Neural cell (in vitro differentiated cells): ENCODE results near the gene ANXA4.

Experiments
- CTCF ChIP-seq: fragments of 450-650 bp; IDR thresholded peaks from 2 replicates; pipeline ENCODE4 v1.5.1; 2014; ENCODE audit warnings: antibody characterized with exemption, mild to moderate bottlenecking, moderate library complexity; ENCODE audit not compliant: poor library complexity, severe bottlenecking
- EZH2 ChIP-seq: fragments of 200-600, 300-800 bp; shearing (Covaris generic), sonication (generic); IDR thresholded peaks from 2 replicates; pipeline ENCODE4 v1.6.1; 2014; ENCODE audit warnings: antibody characterized with exemption, low read length, borderline replicate concordance, mild to moderate bottlenecking; ENCODE audit not compliant: insufficient read depth, poor library complexity, severe bottlenecking
- MXI1 ChIP-seq: fragments of 450-650 bp; conservative IDR thresholded peaks from 2 replicates; pipeline ENCODE4 v1.6.1; 2014; ENCODE audit warnings: antibody characterized with exemption, mild to moderate bottlenecking; ENCODE audit not compliant: poor library complexity, severe bottlenecking
- RAD21 ChIP-seq: fragments of 450-650 bp; conservative IDR thresholded peaks from 2 replicates; pipeline ENCODE4 v1.6.1; 2014; ENCODE audit warnings: antibody characterized with exemption, mild to moderate bottlenecking, moderate library complexity
- REST ChIP-seq: IDR thresholded peaks from 2 replicates; pipeline ENCODE4 v1.6.1; 2012; ENCODE audit warnings: borderline replicate concordance
- SMC3 ChIP-seq: fragments of 450-650 bp; conservative IDR thresholded peaks from 2 replicates; pipeline ENCODE4 v1.6.1; 2014; ENCODE audit warnings: antibody characterized with exemption, mild to moderate bottlenecking, moderate library complexity; ENCODE audit not compliant: poor library complexity
- TAF1 ChIP-seq: IDR thresholded peaks from 2 replicates; pipeline ENCODE4 v1.6.1; 2012; ENCODE audit warnings: low read depth

- no peak for TF ChIP-seq CTCF
- no peak for TF ChIP-seq SMC3
- TF ChIP-seq RAD21: no peak
- no peak for TF ChIP-seq REST
- TF ChIP-seq TAF1: no peak
- no peak for TF ChIP-seq EZH2
- no peak for TF ChIP-seq MXI1
Observed at GRCh38 chr2:69796174-69796573, 54.2 kb downstream of the ANXA4 start.
